GM12878 (cell line): Measurements from ENCODE around the gene SH3GL3.

Experiments used
- E4F1 ChIP-seq: fragments of 450-650 bp; IDR thresholded peaks from 2 replicates; pipeline ENCODE4 v1.6.1; 2018; ENCODE audit warnings: borderline replicate concordance, mild to moderate bottlenecking; ENCODE audit not compliant: partially characterized antibody
- SIX5 ChIP-seq: IDR thresholded peaks from 2 replicates; pipeline ENCODE4 v1.6.1; 2011; ENCODE audit warnings: mild to moderate bottlenecking, low read depth, low read length, moderate library complexity; ENCODE audit not compliant: severe bottlenecking
- YY1 ChIP-seq: IDR thresholded peaks from 2 replicates; pipeline ENCODE4 v1.6.1; 2011; ENCODE audit warnings: low read depth, mild to moderate bottlenecking, low read length
- TF ChIP-seq, protein P1 (sequence below): fragments of 450-650 bp; IDR thresholded peaks from 2 replicates; pipeline ENCODE4 v1.6.1; 2017; ENCODE audit warnings: antibody characterized with exemption, mild to moderate bottlenecking, moderate library complexity

DNA sequence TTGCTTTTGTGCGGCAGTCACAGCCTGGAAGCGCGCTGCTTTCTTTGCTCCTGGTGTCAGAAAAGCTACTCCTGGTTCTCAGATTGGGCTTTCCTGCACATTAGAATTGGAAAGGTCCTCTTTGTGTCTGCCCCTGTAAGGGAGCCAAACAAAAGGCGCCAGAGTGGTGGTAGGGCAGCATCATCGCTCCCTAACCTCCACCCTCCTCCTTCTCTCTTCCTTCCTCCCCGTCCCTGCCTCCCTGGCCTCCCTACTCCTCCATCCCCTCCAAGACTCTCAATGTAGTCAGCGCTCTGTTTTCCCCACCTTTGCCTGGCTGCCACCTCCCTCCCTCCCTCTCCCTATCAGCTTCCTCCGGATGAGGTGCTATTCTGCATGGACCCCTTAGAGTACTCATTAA is 65.3 kb downstream of the SH3GL3 start:
- TF ChIP-seq SIX5 (no peak), YY1 (no peak), E4F1 (no peak)
- TF ChIP-seq, protein P1, sequence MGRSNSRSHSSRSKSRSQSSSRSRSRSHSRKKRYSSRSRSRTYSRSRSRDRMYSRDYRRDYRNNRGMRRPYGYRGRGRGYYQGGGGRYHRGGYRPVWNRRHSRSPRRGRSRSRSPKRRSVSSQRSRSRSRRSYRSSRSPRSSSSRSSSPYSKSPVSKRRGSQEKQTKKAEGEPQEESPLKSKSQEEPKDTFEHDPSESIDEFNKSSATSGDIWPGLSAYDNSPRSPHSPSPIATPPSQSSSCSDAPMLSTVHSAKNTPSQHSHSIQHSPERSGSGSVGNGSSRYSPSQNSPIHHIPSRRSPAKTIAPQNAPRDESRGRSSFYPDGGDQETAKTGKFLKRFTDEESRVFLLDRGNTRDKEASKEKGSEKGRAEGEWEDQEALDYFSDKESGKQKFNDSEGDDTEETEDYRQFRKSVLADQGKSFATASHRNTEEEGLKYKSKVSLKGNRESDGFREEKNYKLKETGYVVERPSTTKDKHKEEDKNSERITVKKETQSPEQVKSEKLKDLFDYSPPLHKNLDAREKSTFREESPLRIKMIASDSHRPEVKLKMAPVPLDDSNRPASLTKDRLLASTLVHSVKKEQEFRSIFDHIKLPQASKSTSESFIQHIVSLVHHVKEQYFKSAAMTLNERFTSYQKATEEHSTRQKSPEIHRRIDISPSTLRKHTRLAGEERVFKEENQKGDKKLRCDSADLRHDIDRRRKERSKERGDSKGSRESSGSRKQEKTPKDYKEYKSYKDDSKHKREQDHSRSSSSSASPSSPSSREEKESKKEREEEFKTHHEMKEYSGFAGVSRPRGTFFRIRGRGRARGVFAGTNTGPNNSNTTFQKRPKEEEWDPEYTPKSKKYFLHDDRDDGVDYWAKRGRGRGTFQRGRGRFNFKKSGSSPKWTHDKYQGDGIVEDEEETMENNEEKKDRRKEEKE: no peak
